Kasumi-1 (cell line): ENCODE data around the gene SNU13.
"Not testable (repeated sequence)": the region's sequence is repeated elsewhere in the genome, so short reads cannot be mapped to it uniquely, and the experiment has no call there.

Experiments
- DNase-seq, 2 experiments: peaks; one replicate each; lab custom pipeline; 2025; lab: John Stamatoyannopoulos, UW

Gene SNU13

DNA sequence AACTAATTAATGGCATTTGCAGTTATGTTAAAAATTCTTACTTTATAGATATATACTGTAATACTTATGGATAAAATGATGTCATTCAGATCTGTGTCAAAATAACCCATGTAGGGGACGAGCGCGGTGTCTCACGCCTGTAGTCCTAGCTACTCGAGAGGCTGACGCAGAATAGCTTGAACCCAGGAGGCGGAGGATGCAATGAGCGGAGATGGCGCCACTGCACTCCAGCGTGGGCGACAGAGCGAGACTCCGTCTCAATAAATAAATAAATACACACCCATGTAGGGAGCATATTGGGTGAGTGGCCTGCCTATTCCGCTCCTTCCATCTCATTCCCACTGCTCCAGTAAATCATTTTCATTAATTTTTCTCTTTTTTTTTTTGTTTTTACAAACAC is 7.1 kb downstream of the SNU13 start:
- DNase-seq: no peak

DNA sequence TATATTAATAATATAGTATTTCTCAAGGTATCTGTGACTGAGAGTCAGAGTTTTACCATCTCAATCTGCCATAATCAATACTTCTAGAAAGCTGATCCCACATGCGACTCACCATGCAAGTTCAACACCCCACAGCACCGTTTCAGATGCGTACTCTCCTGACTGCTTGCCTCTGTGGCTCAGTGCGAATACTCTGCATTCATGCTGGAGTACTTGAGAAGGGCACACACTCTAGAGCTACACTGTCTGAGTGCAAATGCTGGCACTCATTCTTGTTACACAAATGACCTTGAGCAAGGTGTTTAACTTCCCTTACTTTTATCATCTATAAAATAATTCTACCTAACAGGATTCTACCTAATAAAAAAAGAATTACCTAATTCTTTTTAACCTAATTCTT is 12.5 kb downstream of the SNU13 start:
- DNase-seq: no peak

DNA sequence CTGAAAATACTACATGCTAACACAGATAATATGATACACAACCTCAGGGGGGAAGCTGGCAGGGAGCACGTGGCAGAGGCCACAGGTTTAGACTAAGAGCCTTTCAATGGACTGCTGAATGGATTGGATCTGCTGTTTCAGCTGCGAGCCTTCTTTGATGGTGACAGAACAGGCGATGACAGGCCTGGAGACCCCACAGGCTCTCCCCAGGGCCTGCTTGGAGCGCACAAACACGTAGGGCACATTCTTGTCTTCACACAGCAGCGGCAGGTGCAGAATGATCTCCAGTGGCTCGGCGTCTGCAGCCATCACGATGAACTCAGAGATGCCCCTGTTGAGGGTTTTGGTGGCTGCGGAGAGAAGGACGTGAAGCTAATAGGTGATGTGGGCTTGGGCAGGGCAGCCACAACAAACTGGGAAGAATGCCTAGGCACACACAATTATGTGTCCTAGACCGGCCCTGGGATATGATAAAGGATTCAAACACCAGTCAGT is 13.8 kb downstream of the SNU13 start:
- DNase-seq: no peak

DNA sequence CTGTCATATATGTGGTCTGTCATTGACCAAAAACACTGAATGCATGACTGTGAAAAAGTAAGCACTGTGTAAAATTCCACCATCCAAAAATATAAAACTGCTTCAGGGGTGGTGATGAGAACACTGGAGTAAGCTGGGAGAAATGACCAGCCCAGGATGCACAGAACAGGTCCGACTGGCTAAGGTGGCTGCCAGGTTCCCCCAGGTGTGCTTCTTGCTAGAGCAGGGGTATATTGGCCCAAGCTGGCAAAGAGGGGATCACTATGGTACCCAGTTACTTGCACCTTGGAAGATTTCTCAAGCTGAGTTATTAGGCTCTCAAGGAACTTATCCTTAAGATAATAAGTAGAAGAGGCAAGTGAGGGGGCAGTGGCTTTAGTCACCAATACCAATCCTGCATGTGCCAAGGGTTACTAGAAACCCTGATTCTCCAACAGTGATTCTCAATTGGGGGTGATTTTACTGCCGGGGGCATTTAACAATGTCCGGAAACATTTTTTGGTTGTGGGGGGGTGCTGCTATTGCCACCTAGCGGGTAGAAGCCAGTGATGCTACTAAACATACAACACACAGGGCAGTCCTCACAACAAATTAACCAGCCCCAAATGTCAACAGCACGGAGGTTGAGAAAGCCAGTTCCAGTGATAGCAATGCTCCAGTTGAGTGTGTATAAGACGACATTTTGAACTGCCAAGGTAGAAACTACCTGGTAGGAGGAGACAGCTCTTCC is 15.7 kb downstream of the SNU13 start:
- DNase-seq: no peak

DNA sequence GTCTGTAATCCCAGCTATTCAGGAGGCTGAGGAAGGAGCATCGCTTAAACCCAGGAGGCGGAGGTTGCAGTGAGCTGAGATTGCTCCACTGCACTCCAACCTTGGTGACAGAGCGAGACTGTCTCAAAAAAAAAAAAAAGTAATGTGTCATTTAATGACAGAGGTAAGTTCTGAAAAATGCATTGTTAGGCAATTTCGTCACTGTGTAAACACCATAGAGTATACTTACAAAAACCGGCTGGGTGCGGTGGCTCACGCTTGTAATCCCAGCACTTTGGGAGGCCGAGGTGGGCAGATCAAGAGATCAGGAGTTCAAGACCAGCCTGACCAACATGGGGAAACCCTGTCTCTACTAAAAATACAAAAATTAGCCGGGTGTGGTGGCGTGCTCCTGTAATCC is 16.6 kb downstream of the SNU13 start:
- DNase-seq: not testable (repeated sequence)

DNA sequence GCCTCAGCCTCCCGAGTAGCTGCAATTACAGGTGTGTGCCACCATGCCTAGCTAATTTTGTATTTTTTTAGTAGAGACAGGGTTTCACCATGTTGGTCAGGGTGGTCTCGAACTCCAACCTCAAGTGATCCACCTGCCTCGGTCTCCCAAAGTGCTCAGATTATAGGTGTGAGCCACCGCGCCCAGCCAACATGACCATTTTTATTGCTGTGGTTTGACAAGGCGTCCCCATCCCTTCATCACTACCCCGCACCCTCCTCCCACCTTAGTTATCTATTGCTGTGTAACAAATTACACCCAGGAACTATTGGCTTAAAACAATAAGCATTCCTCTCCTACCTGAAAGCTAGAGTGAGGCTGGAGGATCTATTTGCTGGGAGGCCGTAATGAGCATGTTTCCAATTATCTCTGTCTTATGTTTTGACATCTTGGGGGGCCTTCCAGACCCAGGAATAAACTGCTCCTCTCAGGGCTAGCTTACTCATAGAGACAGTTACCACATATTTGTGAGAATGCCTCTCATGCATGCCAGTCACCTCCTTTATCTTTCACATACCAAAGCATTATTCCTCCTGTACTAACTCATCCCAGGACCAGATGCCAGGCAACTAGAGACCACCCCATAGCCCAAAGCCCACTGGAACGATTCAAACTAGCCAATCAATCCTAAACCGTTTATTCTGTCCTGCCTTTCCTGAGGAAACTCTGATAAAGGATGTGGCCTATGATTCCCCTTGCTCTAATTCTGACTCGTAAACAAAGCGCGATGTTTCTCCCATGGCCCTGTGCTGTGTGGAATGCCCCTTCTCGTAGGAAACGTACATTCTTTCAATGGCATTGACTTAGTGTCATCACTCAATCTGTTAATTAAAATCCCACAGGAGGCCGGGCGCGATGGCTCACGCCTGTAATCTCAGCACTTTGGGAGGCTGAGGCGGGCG is 19.4 kb downstream of the SNU13 start:
- no peak for DNase-seq

DNA sequence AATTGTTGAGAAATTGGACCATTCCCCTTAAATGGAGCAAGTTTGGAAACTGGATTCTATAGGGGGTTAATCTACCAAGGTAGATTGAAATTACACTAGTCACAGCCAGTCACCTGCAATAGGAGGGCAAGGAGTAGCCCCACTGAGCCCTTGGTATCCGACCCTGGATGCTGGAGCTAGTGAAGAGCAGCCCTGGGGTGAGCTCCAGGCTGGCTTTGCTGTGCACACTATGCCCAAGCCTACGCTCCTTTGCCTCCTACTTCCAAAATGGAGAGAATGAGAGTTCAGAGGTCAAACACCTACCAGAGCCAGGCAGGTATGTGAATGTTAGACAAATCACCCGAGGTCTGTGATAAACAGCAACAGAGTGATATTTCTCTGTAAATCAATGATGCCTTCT is 23.7 kb downstream of the SNU13 start:
- DNase-seq: no peak

DNA sequence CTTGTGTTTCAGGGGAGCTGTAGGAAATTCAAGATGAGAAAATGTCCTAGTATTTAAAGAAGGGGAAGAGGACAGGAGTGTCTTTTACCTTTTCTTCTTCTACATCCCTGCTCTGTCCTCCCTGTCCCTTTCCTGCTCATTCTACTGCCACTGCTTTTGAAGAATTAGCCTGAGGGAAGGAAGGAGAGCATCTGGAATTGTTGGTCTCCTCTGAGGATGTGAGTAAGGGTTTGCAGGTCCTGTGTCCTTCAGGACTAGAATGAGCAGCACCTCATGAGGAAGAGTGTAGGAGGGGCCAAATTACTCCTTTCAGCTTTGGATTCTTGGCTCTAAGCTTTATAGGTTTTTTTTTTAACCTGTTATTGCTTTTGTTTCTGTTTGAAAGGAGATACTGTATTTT is 24.2 kb downstream of the SNU13 start:
- no peak for DNase-seq

DNA sequence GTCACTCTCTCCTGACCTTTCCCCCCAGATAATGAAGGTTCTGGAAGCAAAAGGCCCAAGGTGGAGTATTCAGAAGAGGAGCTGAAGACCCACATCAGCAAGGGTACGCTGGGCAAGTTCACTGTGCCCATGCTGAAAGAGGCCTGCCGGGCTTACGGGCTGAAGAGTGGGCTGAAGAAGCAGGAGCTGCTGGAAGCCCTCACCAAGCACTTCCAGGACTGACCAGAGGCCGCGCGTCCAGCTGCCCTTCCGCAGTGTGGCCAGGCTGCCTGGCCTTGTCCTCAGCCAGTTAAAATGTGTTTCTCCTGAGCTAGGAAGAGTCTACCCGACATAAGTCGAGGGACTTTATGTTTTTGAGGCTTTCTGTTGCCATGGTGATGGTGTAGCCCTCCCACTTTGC is 25.1 kb downstream of the SNU13 start:
- DNase-seq: not testable (repeated sequence)

DNA sequence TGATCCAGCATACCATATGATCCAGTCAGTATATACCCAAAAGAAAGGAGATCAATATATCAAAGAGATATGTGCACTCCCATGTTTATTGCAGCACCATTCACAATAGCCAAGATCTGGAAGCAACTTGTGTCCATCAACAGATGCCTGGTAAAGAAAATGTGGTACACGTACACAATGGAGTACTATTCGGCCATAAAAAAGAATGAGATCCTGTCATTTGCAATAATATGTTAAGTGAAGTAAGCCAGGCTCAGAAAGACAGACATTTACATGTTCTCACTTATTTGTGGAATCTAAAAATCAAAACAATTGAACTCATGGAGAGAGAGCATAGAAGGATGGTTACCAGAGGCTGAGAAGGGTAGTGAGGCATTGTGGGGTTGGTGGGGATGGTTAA is 27.0 kb downstream of the SNU13 start:
- DNase-seq: no peak

DNA sequence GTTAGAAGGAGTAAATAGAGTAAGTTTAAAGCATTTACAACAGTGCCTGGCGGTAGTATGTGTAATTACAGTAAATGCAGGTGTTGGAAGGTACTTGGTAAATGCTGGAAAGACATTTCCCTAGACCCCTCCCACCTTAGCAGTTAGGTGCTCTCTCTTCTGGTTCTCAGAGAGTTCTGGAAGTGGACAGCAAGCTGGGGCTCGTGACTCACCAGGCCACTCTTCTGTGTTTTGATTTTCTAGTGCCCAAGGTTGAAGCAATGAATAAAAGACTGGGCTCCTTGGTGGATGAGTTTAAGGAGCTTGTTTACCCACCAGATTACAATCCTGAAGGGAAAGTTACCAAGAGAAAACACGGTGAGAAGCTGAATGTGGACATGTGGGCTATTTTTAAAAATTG is 27.6 kb downstream of the SNU13 start:
- no peak for DNase-seq

DNA sequence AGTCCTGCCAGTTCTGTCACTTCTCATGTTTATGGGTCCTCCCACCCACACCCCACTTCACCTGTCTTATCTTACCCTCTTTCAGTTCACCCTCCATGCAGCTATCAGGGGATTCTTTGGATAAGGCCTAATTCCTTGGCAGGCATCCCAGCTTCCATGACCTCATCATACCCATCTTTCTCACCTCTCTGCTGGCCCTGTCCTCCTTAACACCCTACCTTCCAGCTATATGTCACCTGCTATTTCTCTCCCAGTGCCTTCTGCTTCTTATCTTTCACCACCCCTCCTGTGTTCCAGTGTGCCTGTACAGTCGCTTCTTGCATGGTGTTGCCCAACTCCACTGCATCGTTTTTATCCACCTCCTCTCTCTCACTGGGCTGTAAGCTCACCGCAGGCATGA is 28.3 kb downstream of the SNU13 start:
- DNase-seq: no peak

DNA sequence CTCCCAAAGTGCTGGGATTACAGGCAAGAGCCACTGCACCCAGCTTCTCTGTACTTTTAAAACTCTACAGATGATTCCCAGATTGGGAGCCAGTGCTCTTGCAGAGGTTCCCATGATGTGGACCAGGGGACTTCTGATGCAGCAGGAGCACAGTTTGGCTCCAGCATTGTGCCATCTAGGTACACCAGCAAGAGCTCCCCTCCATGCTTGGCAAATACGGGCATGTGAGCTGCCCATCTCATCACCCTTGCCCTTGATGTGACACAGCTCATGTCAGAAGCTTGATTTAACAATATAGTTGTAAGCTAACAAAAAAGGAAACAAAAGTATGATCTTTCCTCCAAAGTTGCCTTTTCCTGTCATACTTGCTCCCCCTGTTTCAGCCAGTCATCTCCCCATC is 28.7 kb downstream of the SNU13 start:
- DNase-seq: no peak

DNA sequence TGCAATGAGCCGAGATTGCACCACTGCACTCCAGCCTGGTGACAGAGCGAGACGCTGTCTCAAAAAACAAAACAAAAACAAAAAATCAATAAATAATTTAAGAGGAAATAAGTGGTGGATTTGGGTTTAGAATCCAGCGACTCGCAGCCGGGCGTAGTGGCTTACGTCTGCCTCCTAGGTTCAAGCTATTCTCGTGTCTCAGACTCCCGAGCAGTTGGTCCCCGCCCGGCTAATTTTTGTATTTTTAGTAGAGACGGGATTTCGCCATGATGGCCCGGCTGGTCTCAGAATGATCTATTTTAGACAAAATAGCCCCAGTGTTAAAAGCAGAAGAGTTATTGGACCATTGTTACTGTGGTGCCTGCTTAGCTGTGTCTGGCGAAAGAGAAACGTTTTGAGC is 29.8 kb downstream of the SNU13 start:
- no peak for DNase-seq

DNA sequence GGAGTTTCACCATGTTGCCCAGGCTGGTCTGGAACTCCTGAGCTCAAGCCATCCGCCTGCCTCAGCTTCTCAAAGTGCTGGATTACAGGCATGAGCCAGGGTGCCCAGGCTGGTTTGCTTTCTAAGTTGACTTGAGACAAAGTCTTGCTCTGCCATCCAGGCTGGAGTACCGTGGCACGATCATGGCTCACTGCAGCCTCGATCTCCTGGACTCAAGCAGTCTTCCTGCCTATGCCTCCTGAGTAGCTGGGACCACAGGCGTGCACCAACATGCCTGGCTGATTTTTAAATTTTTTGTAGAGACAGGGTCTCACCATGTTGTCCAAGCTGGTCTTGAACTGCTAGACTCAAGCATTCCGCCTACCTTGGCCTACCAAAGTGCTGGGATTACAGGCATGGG is 31.0 kb downstream of the SNU13 start:
- no peak for DNase-seq

DNA sequence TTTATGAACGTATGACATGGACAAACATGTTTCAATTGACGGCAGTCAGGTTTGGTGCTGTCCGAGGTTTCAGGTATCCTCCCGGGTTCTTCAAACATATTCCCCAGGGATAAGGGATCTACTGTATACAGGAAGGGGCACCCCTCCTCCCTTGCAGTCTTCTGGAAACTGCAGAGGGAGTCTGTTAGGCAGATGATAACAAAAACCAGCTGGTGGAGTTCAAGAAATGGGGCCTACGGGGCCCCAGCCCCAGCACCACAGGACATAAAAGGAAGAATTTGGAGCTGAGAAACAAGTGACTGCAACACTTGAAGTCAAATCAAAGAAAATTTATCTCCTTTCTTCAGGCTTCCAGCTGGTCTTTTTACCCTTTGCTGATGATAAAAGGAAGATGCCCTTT is 32.1 kb downstream of the SNU13 start:
- DNase-seq: no peak

DNA sequence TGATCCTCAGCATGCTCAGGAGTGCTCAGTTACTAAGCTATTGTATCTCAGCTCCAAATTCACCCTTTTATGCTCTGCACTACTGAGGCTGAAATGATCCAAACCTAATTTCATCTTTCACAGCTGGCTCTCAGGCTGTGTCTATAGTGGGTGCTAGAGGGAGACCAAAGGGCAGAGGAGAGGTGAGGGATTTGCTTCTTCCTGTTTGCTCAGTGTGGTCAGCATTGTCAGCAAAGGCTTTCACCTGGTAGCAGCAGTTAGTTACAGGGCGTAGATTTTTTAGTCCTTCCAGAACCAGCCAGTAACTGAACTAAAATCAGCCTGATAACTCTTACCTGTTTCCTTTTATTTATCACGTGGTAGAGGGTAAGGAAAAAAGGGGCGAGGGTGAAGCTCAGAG is 34.3 kb downstream of the SNU13 start:
- no peak for DNase-seq

DNA sequence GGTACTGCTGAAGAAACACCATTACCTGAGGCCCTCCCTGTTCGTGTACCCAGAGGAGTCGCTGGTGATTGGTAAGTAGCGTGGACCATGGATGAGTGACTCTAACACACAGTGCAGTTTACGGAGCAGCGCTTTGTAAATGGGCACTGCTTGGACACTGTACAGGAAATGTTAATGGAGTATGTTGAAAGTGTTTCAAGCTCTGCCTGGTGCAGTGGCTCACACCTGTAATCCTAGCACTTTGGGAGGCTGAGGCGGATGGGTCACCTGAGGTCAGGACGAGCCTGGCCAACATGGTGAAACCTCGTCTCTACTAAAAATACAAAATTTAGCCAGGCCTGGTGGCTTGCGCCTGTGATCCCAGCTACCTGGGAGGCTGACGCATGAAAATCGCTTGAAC is 37.8 kb downstream of the SNU13 start:
- no peak for DNase-seq

DNA sequence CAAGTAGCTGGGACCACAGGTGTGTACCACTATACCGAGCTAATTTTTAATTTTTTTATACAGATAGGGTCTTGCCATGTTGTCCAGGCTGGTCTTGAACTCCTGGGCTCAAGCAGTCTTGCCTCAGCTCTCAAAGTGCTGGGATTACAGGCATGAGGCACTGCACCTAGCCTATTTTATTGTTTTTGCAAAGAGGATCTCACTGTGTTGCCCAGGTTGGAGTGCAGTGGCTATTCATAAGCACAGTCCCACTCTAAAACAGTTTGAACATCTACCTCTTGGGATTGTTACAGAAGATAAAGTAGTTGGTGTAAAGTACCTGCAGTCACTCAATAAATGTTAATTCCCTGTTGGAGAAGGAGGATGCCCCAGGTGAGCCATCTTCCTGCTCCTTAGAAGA is 38.4 kb downstream of the SNU13 start:
- no peak for DNase-seq

DNA sequence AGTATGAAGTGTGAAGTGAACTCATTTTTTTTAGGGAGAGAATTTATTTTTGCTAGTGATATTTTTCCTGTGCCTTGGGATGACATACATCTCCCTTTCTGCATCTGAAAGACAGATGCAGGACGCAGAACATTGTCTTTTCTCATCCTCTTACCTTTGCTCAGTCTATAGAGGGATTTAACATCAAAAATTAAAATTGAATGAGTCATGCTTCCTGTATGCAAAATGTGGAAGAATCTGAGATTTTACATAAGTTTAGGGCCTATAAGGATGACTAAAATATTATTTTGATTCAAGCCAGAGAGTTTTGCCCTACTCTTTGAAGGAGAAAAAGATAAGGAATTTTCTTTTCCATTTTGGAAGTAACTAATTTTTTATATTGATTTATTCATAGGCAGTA is 40.2 kb downstream of the SNU13 start:
- no peak for DNase-seq

DNA sequence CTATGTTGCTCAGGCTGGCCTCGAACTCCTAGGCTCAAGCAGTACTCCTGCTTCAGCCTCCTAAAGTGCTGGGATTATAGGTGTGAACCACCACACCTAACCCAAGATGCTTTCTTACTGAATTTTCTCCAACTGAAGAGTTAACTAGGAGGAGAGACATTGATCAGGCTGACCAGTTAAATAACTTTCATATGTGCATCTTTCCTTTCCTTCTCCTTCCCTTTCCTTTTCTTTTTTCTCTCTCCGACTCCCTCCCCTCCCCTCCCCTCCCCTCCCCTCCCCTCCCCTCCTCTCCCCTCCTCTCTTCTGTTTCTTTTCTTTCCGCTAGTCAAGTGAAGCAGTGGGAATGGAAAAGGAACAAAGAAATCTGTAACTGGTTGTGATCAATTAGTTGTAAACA is 40.9 kb downstream of the SNU13 start:
- no peak for DNase-seq

DNA sequence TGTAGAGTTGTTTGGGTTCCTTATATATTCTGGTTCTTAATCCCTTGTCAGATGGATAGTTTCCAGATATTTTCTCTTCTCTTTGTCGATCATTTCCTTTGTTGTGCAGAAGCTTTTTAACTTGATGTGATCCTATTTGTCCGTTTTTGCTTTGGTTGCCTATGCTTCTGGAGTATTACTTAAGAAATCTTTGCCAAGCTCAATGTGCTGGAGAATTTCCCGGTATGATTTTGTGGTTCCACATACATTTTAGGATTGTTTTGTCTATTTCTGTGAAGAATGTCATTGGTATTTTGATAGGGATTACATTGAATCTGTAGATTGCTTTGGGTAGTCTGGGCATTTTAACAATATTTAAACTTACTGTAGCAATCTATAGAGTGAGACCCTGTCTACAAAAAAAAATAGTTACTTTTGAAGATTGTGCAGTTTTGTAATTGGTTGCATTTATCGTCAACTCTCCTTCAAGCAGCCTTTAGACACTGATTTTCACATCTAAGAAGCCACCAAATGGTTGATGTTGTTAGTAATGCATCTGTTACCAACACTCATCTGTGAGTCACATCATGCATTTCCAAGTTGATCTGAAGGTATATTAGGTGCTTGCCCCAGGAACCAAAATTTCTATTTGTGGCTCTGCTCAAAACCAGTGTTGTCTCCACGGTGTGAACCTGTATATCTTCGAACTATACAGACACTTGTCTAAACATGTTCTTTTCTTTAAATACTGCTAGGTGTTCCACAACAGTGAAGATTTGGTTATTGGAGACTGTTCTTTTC is 46.1 kb downstream of the SNU13 start:
- no peak for DNase-seq

DNA sequence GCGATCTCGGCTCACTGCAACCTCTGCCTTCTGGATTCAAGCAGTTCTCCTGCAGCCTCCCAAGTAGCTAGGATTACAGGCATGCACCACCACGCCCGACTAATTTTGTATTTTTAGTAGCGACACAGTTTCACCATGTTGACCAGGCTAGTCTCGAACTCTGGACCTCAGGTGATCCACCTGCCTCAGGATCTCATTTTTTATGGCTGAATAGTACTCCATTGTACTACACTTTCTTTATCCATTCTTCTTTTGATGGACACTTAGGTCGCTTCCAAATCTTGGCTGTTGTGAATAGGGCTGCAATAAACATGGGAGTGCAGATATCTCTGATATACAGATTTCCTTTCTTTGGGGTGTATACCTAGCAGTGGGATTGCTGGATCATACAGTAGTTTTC is 46.8 kb downstream of the SNU13 start:
- DNase-seq: no peak
